ENCODE measurements around the gene SUSD4. TPM values are rescaled to one million over a fixed set of nuclear protein-coding genes. Genes with fewer than 3 reads are reported as not detected.
A peak's percentile ranks its signal among the peaks of the same experiment; 100 is the strongest.

SUSD4 gene
- total RNA-seq, 1 donor from 2014 or later = 0.79 TPM

GRCh38 chr1:223345720-223346119, 18.3 kb downstream of the SUSD4 start:
- peak; percentile 15 for DNase-seq (ENCODE audit: low read depth)
- H3K27me3 ChIP-seq (ENCODE audit: control insufficient read depth, insufficient read depth, low read length) = no peaks in the 10 kb centered on the region
- no peak for FAIRE-seq
- no peaks in the 10 kb centered on the region for H3K36me3 ChIP-seq (ENCODE audit: control insufficient read depth, insufficient read depth, low read length)
- H3K4me3 ChIP-seq (ENCODE audit: low read depth, low read length) = no peak overlapping the region
- TF ChIP-seq CTCF (IDR thresholded peaks at IDR 0.05; ENCODE audit: insufficient read depth, low read length, severe bottlenecking) = no peak

GRCh38 chr1:223344491-223344890, 19.5 kb downstream of the SUSD4 start:
- TF ChIP-seq CTCF (IDR thresholded peaks at IDR 0.05; ENCODE audit: insufficient read depth, low read length, severe bottlenecking) = no peak
- FAIRE-seq (no peak), DNase-seq (ENCODE audit: low read depth) (no peak)
- Histone ChIP-seq H3K4me3 (ENCODE audit: low read depth, low read length) (no peak overlapping the region), H3K36me3 (ENCODE audit: control insufficient read depth, insufficient read depth, low read length) (no peaks in the 10 kb centered on the region), H3K27me3 (ENCODE audit: control insufficient read depth, insufficient read depth, low read length) (no peaks in the 10 kb centered on the region)

- no peak for TF ChIP-seq CTCF (IDR thresholded peaks at IDR 0.05; ENCODE audit: insufficient read depth, low read length, severe bottlenecking)
Measured at GRCh38 chr1:223343692-223344091, 20.3 kb downstream of the SUSD4 start.

GRCh38 chr1:223341121-223341520, 22.9 kb downstream of the SUSD4 start:
- Histone ChIP-seq H3K27me3 (ENCODE audit: control insufficient read depth, insufficient read depth, low read length) (no peaks in the 10 kb centered on the region), H3K4me3 (ENCODE audit: low read depth, low read length) (no peak overlapping the region), H3K36me3 (ENCODE audit: control insufficient read depth, insufficient read depth, low read length) (no peaks in the 10 kb centered on the region)
- DNase-seq (ENCODE audit: low read depth) (no peak), FAIRE-seq (no peak)
- no peak for TF ChIP-seq CTCF (IDR thresholded peaks at IDR 0.05; ENCODE audit: insufficient read depth, low read length, severe bottlenecking)

More at GRCh38 chr1:223343692-223344091, 20.3 kb downstream of the SUSD4 start:
- H3K4me3 ChIP-seq (ENCODE audit: low read depth, low read length) = no peak overlapping the region
- FAIRE-seq (no peak), DNase-seq (ENCODE audit: low read depth) (no peak)
- no peaks in the 10 kb centered on the region for H3K36me3 ChIP-seq (ENCODE audit: control insufficient read depth, insufficient read depth, low read length)
- H3K27me3 ChIP-seq (ENCODE audit: control insufficient read depth, insufficient read depth, low read length) = no peaks in the 10 kb centered on the region

GRCh38 chr1:223340637-223341036, 23.3 kb downstream of the SUSD4 start:
- FAIRE-seq (no peak), DNase-seq (ENCODE audit: low read depth) (no peak)
- no peak overlapping the region for H3K4me3 ChIP-seq (ENCODE audit: low read depth, low read length)
- no peaks in the 10 kb centered on the region for H3K36me3 ChIP-seq (ENCODE audit: control insufficient read depth, insufficient read depth, low read length)
- no peaks in the 10 kb centered on the region for H3K27me3 ChIP-seq (ENCODE audit: control insufficient read depth, insufficient read depth, low read length)
- no peak for TF ChIP-seq CTCF (IDR thresholded peaks at IDR 0.05; ENCODE audit: insufficient read depth, low read length, severe bottlenecking)

- no peak for FAIRE-seq
- TF ChIP-seq CTCF (IDR thresholded peaks at IDR 0.05; ENCODE audit: insufficient read depth, low read length, severe bottlenecking) = no peak
- no peak for DNase-seq (ENCODE audit: low read depth)
- Histone ChIP-seq H3K36me3 (ENCODE audit: control insufficient read depth, insufficient read depth, low read length) (no peaks in the 10 kb centered on the region), H3K4me3 (ENCODE audit: low read depth, low read length) (no peak overlapping the region), H3K27me3 (ENCODE audit: control insufficient read depth, insufficient read depth, low read length) (no peaks in the 10 kb centered on the region)
Measured at GRCh38 chr1:223339861-223340260, 24.1 kb downstream of the SUSD4 start.
